Activated T-helper 17 cell treated with anti-CD3 and anti-CD28 coated beads, Interleukin-2, amount 50 U/mL, for 72 hours (primary cell): ENCODE measurements around the gene MYH7B. TPM values are rescaled to one million over a fixed set of nuclear protein-coding genes. Genes with fewer than 3 reads are reported as not detected.

Experiments used
- ATAC-seq: fragments of 150-1000 bp; cut with Tn5 transposase; replicated peaks from 2 replicates; pipeline ENCODE4 v1.10.0; 2021; ENCODE audit warnings: mild to moderate bottlenecking, moderate library complexity
- H3K27ac Mint-ChIP-seq: one replicate; pipeline ENCODE4 v1.8.0; 2022; ENCODE audit warnings: mixed read lengths
- H3K27me3 Mint-ChIP-seq: one replicate; pipeline ENCODE4 v1.8.0; 2022; ENCODE audit warnings: mixed read lengths
- H3K36me3 Mint-ChIP-seq: one replicate; pipeline ENCODE4 v1.8.0; 2022; ENCODE audit warnings: low read depth, mild to moderate bottlenecking, mixed read lengths
- H3K4me1 Mint-ChIP-seq: one replicate; pipeline ENCODE4 v1.8.0; 2022; ENCODE audit warnings: mixed read lengths
- H3K4me3 Mint-ChIP-seq: one replicate; pipeline ENCODE4 v1.8.0; 2022; ENCODE audit warnings: mild to moderate bottlenecking, mixed read lengths
- H3K9me3 Mint-ChIP-seq: one replicate; pipeline ENCODE4 v1.8.0; 2022; ENCODE audit warnings: mixed read lengths
- total RNA-seq, 2 donors: library from RNA; stranded (reverse); gene quantifications; one replicate each; pipeline ENCODE4 v1.2.3, GENCODE V29; 2022

MYH7B gene
- total RNA-seq, 2 donors from 2014 or later = 0.24 to 0.29 TPM

DNA sequence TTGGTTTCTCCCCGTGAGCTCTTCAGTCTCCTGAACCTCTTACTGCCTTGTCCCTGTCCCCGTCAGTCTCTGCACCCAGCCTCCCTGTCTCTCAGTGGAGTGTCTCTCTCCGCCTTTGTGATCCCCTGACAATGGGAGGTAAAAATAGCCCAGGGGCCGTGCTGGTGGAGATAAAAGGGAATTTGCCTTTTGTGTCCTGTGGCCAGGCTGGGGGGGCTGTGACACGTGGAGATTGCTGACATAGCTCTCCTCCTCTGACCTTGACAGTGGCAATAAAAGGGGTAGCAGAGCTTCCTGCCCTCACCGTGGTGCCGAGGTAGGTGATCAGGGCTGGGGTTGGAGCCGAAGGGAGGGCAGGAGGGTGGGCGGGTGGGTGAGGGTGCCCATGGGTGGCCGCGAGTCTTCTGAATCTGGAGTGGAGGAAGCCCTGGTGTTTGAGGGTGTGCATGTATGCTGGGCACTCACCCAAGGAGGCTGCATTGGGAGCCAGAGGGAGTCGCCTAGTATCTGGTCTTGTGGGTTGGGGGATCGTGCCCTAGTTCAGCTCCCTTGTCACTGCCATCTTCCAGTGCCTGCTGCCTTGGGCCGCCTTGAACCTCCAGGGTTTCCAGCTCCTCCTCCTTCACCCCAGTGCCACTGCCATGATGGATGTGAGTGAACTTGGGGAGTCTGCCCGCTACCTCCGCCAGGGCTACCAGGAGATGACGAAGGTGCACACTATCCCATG lies 21.9 kb downstream of the MYH7B start:
- Mint-ChIP-seq H3K4me1 (no peaks in the 10 kb centered on the region), H3K27me3 (peaks cover 17% of the 10 kb centered on the region)

DNA sequence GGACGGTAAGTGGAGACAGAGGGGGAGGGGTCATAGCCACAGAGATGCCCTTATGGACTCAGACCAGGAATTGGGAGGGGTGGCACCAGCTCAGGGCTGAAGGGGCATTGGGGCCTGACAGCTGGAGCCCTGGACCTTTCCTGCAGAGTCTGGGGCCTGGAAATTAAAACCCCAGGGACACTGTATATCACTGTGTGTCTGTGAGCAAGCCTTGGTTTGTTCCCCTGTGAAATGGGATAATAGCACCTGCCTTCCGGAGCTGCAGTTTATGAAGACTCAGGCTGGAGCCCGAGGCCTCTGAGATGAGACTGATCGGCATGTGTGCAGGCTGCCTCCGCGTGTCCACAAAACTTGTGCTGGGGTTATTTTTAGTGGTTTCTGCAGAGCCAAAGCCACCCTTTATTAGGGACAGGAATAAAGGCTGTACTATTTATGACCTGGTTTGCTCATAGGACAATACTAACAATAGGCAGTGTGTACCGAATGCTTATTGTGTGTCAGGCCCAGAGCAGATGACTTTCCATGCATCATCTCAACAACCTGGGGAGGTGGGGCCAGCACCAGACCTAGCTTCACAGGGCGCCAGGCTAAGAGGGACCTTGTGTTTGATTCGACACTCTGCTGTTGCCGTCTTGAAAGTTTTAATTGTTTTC lies 22.6 kb downstream of the MYH7B start:
- Mint-ChIP-seq H3K27me3 (peaks cover 22% of the 10 kb centered on the region), H3K27ac (no peak overlapping the region), H3K4me3 (no peak overlapping the region), H3K4me1 (no peaks in the 10 kb centered on the region), H3K9me3 (no peaks in the 10 kb centered on the region), H3K36me3 (no peaks in the 10 kb centered on the region)
- ATAC-seq = no peak

More for the DNA sequence above, 21.9 kb downstream of the MYH7B start:
- H3K27ac Mint-ChIP-seq = no peak overlapping the region
- H3K4me3 Mint-ChIP-seq = no peak overlapping the region
- no peak for ATAC-seq
- H3K36me3 Mint-ChIP-seq = no peaks in the 10 kb centered on the region
- H3K9me3 Mint-ChIP-seq = no peaks in the 10 kb centered on the region

DNA sequence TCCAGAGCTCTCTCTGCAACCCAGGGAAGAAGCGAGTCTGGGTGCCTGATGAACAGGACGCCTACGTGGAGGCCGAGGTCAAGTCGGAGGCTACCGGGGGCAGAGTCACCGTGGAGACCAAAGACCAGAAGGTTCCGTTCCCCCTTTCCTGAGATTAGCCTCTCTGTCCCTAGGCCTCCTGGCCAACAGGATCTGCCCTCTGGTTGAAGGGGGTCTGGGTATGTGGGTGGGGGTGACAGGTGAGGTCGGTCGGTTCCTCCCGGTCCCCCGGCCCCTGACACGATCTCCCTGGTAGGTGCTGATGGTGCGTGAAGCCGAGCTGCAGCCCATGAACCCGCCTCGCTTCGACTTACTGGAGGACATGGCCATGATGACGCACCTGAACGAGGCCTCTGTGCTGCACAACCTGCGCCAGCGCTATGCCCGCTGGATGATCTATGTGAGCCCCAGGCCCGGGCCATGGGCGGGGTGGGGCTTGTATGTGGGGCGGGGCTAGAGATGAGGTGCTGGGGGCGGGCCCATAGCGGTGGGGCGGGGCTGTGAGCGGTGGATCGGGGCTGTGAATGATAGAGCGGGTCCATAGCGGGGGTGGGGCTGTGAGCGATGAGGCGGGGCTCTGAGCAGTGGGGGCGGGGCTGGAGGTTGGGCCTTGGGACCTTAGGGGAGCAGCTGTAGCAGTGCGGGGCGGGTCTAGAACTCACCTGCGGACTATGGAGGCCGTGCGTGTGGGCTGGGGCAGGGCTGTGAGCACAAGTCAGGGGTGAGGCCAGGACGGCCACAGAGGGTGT lies 23.9 kb downstream of the MYH7B start:
- H3K9me3 Mint-ChIP-seq = no peaks in the 10 kb centered on the region

DNA sequence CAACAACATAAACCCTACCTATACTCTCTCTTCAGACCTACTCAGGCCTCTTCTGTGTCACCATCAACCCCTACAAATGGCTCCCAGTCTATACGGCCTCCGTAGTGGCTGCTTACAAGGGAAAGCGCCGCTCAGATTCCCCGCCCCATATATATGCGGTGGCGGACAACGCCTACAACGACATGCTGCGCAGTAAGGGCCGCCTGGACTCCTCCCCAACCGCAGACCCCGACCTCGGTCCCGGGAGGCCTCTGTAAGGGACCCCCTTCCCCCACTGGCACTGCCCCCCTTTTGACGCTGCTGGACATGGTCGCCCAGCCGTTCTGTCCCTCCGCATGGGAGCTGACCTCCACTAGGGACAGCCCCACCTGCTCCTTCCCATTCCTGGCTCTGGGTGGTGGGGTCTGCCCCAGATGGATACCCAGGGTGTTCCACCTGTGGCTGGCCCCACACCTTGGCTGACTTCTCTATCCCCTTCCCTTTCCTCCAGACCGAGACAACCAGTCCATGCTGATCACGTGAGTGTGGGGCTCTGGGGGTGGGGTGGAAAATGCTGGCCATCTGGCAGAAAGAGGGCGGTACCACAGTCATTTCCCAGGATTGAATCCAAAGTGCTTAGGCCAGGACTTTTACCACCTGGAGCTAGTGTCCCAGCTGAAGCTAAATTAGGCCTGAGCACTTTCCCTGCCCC lies 25.0 kb downstream of the MYH7B start:
- no peak overlapping the region for H3K27ac Mint-ChIP-seq
- no peak overlapping the region for H3K4me3 Mint-ChIP-seq
- H3K36me3 Mint-ChIP-seq = no peaks in the 10 kb centered on the region
- peaks cover 31% of the 10 kb centered on the region for H3K27me3 Mint-ChIP-seq
- peaks cover 5% of the 10 kb centered on the region for H3K4me1 Mint-ChIP-seq
- no peaks in the 10 kb centered on the region for H3K9me3 Mint-ChIP-seq
- ATAC-seq = no peak

More for the DNA sequence above, 23.9 kb downstream of the MYH7B start:
- H3K27me3 Mint-ChIP-seq = peaks cover 28% of the 10 kb centered on the region
- H3K4me3 Mint-ChIP-seq = no peak overlapping the region
- ATAC-seq = no peak
- H3K27ac Mint-ChIP-seq = no peak overlapping the region
- H3K4me1 Mint-ChIP-seq = no peaks in the 10 kb centered on the region
- H3K36me3 Mint-ChIP-seq = no peaks in the 10 kb centered on the region

DNA sequence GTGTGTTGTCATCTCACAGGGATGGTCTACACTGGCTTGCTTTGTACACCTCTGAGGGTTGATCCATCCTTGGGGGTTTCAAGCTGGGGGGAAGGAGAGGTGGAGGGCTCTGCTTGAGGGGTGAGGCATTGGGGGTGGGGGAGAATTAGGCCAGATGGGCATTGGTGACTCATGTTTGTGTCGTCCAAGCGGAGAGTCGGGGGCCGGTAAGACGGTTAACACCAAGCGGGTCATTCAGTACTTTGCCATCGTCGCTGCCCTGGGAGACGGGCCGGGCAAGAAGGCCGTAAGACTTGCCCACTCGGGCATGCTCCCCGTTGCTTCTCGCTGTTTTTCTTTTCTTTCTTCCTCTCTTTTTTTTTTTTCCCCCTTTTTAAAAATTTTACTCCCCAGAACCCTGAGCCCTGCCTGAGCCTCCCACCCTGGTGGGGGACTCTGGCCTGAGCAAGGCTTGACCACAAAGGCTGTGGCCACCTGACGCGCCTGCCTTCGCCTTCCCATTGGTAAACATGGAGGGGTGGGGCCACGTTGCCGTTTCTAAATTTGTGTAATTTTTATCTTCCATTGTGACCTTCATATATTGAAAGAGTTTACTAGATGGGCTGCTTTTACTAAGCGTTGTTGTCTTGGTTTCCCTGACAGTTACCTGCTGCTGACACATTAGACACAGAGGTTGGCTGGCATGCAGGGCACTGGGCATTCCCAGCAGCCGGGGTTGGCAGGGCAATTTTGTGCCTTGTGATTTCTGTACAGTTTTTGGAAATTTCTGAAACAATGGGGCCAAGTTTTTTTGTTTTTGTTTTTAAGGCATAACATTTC lies 26.8 kb downstream of the MYH7B start:
- no peak overlapping the region for H3K4me3 Mint-ChIP-seq

DNA sequence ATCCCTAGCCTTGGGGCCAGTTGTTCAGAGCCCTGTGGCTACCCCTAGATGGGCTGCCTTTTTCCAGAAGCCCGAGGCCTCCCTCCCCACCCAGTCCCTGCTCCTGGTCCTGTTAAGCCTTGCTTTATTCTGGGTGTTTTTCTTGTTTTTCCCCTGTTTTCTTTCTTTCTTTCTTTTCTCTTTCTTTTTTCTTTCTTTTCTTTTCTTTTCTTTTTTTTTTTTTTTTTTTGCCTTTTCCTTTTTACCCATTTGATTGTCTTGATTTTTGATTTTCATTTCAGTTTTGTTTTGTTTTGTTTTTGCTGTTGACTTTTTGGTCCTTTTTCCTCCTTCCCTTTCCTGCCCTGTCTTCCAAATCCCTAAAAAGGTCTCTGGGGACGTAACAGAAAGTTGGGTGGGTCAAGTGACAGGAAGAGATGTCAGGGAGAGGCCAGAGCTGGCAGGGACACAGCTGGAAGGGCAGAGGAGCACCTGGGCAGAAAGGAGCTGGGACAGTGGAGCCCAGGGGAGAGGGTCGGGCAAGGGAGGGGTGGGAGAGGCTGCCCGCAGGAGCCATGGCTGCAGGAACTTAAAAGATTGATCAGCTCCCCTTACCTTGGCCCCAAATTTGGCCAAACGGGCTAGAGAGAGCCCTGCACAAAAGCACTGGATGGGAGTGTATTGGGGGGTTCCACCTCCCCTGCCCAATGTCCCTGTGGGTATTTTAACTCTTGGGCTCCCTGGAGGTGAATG lies 27.6 kb downstream of the MYH7B start:
- ATAC-seq = no peak
- H3K4me1 Mint-ChIP-seq = peaks cover 5% of the 10 kb centered on the region
- H3K9me3 Mint-ChIP-seq = no peaks in the 10 kb centered on the region
- H3K36me3 Mint-ChIP-seq = no peaks in the 10 kb centered on the region
- no peak overlapping the region for H3K27ac Mint-ChIP-seq
- H3K4me3 Mint-ChIP-seq = no peak overlapping the region
- peaks cover 21% of the 10 kb centered on the region for H3K27me3 Mint-ChIP-seq

More for the DNA sequence above, 26.8 kb downstream of the MYH7B start:
- Mint-ChIP-seq H3K27ac (no peak overlapping the region), H3K36me3 (no peaks in the 10 kb centered on the region), H3K27me3 (peaks cover 25% of the 10 kb centered on the region), H3K4me1 (peaks cover 5% of the 10 kb centered on the region), H3K9me3 (no peaks in the 10 kb centered on the region)
- no peak for ATAC-seq

DNA sequence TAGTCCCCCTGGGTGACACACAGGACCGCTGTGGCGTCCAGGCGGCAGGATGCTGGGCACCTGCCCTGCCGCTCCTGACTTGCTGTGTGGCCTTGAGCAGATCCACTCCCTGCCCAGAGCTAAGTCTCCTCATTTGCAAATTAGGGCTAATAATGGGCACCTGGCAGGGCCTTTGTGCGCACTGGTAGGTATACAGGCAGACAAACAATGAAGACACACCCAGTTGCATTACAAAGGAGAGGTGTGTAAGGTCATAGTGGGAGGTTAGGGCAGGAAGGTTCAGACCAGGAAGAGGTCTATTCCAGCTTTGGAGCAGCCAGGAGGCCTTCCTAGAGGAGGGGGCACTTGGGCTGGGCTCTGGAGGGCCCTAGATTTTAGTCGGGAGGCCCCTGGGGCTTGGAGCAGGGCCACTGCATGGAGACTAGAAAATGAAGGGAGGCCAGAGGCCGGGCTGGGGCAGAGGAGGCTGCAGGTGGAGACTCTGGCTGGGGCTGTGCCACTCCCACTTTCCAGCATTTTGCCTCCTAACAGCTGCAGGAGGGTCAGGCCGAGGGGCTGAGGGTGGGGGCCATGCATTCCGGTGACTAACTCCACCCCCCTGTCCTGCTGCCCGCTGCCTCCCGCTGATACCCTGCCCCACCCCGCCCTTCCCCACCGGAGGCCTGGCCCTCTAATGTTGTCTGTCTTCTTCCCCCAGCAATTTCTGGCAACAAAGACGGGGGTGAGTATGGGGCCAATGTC lies 28.5 kb downstream of the MYH7B start:
- Mint-ChIP-seq H3K36me3 (no peaks in the 10 kb centered on the region), H3K4me3 (no peak overlapping the region), H3K27me3 (peaks cover 21% of the 10 kb centered on the region), H3K27ac (no peak overlapping the region), H3K9me3 (no peaks in the 10 kb centered on the region), H3K4me1 (peaks cover 5% of the 10 kb centered on the region)
- no peak for ATAC-seq

DNA sequence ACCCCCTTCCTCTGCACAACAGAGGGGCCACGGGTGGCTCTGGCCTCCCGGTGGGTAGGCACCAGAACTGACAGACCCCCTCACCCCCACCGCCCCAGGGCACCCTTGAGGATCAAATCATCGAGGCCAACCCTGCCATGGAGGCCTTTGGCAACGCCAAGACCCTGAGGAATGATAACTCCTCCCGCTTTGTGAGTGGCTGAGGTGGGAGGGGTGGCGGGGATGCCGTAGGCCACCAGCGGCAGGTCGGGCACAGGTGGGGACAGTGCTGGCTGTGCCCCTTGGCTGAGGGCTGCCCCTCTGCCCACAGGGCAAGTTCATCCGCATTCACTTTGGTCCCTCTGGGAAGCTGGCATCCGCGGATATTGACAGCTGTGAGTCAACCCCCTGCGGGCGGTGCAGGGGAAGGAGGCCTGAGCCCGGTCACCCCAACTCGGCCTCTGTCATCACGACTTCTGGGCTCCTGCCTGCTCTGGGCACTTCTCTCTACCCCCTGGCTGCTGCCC lies 29.1 kb downstream of the MYH7B start:
- H3K9me3 Mint-ChIP-seq = no peaks in the 10 kb centered on the region
- H3K36me3 Mint-ChIP-seq = no peaks in the 10 kb centered on the region
- H3K4me3 Mint-ChIP-seq = no peak overlapping the region
- peaks cover 21% of the 10 kb centered on the region for H3K27me3 Mint-ChIP-seq
- ATAC-seq = no peak
- no peak overlapping the region for H3K27ac Mint-ChIP-seq
- H3K4me1 Mint-ChIP-seq = peaks cover 5% of the 10 kb centered on the region

DNA sequence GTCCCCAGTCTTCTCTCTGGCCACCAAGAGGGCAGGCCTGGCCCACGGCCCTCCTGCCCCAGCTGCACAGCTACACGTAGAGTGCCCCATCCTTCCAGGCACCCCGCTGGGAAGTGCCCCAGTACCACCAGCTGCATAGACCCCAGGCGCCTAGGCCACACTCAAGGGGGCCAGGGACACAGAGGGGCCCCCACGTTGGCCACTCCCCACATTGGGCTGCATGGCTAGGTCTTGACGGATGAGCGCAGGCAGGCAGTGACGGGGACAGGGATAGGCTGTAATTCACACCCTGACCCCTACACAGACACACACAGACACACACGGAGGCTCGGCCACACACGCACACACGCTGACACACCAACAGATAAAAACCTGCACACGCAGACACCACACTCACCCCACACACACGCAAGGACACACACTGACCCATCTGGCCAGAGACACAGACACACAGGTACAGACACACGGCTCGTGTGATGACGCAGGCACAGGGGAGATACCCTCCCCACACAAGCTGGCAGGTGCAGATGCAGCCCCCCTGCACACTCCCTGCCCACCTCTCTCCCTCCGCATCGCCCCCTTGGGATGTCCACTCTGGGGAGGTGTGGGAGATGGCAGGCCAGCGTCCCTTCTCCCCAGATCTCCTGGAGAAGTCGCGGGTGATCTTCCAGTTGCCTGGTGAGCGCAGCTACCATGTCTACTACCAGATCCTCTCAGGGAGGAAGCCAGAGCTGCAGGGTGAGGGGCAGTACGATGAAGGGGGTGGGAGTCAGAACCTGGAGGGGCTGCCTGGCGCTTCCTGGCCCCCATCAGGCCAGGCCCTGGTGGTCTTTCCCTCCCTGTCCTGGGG lies 30.0 kb downstream of the MYH7B start:
- no peaks in the 10 kb centered on the region for H3K36me3 Mint-ChIP-seq
- ATAC-seq = no peak
- no peak overlapping the region for H3K27ac Mint-ChIP-seq
- H3K9me3 Mint-ChIP-seq = no peaks in the 10 kb centered on the region
- H3K27me3 Mint-ChIP-seq = peaks cover 21% of the 10 kb centered on the region
- peaks cover 5% of the 10 kb centered on the region for H3K4me1 Mint-ChIP-seq
- no peak overlapping the region for H3K4me3 Mint-ChIP-seq

DNA sequence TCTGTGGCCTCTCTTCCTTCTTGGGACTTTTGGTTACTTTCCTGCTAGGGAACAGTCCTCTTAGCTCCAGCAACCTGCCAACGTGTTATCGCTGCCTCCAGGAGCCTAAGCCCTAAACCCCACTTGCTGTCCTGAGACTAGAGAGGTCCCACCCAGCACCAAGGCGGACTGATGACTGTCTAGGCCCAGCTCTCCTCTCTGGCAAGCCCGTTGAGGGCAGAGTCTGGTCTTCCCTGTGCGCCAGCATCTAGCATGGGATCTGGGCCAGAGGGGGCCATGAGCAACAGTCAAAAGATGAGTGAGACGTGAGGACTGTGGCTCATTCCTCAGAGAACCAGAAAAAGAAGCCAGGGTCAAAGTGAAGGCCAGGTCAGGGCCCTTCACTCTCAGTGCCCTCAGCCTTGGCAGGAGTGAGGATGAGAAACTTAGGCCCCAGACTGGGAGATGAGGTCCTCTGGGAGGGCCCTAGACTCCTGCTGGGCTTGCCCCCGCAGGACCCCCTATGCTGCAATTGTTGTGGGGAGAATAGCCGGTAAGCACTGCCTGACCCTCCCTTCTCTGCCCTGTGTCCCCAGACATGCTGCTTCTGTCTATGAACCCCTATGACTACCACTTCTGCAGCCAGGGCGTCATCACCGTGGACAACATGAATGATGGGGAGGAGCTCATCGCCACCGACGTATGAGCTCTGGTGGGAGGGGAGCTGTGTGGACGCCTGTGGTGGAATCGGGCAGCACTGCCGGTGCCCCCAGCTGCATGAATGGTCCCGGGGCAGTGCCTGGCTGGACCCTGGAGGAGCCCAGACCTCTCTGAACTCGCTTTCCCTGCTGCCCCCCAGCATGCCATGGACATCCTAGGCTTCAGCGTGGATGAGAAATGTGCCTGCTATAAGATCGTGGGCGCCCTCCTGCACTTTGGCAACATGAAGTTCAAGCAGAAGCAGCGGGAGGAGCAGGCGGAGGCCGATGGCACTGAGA lies 30.9 kb downstream of the MYH7B start:
- H3K4me1 Mint-ChIP-seq = peaks cover 8% of the 10 kb centered on the region
- ATAC-seq = no peak
- H3K27me3 Mint-ChIP-seq = peaks cover 18% of the 10 kb centered on the region
- H3K36me3 Mint-ChIP-seq = no peaks in the 10 kb centered on the region
- no peaks in the 10 kb centered on the region for H3K9me3 Mint-ChIP-seq
- no peak overlapping the region for H3K4me3 Mint-ChIP-seq
- no peak overlapping the region for H3K27ac Mint-ChIP-seq
